ENCODE measurements around the gene MAD2L2. TPM values are rescaled to one million over a fixed set of nuclear protein-coding genes. Genes with fewer than 3 reads are reported as not detected.
A peak's percentile ranks its signal among the peaks of the same experiment; 100 is the strongest.

The MAD2L2 gene
- polyA plus RNA-seq, 1 donor from 2014 or later = 49.1 TPM

- H3K27me3 Mint-ChIP-seq = peaks cover 6% of the 10 kb centered on the region
- H3K36me3 Mint-ChIP-seq = no peaks in the 10 kb centered on the region
- peaks cover 0 to 3% (median 0%) of the 10 kb centered on the region in 3 donors for H3K4me1 Mint-ChIP-seq
- H3K9me3 Mint-ChIP-seq = peaks cover 0 to 2% (median 0%) of the 10 kb centered on the region in 3 donors
- no peak overlapping the region for H3K27ac Mint-ChIP-seq
- H3K4me3 Mint-ChIP-seq = no peak overlapping the region
These were observed 32.1 kb upstream of the MAD2L2 start for GRCh38 chr1:11713095-11713494.

- Mint-ChIP-seq H3K27ac (no peak overlapping the region), H3K4me3 (no peak overlapping the region), H3K36me3 (no peaks in the 10 kb centered on the region), H3K9me3 (peaks cover 0 to 2% (median 0%) of the 10 kb centered on the region in 3 donors), H3K27me3 (peaks cover 6% of the 10 kb centered on the region), H3K4me1 (peaks cover 0 to 3% (median 0%) of the 10 kb centered on the region in 3 donors)
These were observed 31.3 kb upstream of the MAD2L2 start for GRCh38 chr1:11712285-11712684.

- Mint-ChIP-seq H3K27me3 (peaks cover 8% of the 10 kb centered on the region), H3K27ac (no peak overlapping the region), H3K36me3 (no peaks in the 10 kb centered on the region), H3K4me3 (no peak overlapping the region), H3K4me1 (peaks cover 0 to 3% (median 0%) of the 10 kb centered on the region in 3 donors), H3K9me3 (peaks cover 0 to 2% (median 0%) of the 10 kb centered on the region in 3 donors)
These were observed 30.5 kb upstream of the MAD2L2 start for GRCh38 chr1:11711490-11711889.

DNA sequence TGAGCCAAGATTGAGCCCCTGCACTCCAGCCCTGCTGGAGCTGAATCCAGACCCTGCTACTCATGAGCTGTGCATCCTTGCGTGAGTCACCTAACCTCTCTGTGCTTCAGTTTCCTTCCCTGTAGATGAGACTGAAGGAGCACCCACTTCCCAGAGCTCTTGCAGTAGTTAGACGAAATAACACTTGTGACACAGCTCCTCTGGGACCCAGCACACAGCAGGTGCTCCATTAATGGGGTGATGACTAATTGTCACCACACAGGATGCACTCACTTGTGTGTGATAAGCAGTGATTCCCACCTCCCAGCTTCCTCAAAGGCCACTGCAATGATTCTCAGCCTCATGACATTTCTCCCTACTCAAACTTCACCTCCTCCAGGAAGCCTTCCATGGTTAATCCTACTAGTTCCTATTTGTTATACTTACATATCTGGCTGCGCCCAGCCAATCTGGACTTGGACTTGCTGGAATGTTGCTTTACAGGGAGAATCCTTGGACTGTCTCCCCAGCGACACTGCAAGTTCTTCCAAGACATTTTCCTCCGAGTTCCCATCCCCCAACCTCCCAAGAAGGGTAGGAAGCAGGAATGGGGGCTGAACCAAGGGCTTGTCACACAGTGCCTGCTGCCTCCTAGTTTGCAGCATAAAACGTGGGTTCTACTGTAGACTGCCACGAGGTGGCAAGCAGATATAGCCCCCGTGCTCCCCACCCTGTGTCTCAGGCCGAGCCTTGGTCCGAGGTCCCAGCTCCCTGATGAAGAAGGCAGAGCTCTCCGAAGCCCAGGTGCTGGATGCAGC lies 27.8 kb upstream of the MAD2L2 start:
- H3K4me3 Mint-ChIP-seq = no peak overlapping the region
- H3K4me1 Mint-ChIP-seq = no peaks in the 10 kb centered on the region
- H3K27ac Mint-ChIP-seq = no peak overlapping the region
- H3K9me3 Mint-ChIP-seq = peaks cover 0 to 2% (median 0%) of the 10 kb centered on the region in 3 donors
- peaks cover 8% of the 10 kb centered on the region for H3K27me3 Mint-ChIP-seq
- H3K36me3 Mint-ChIP-seq = no peaks in the 10 kb centered on the region

GRCh38 chr1:11707621-11708276 lies 26.8 kb upstream of the MAD2L2 start:
- H3K4me3 Mint-ChIP-seq = no peak overlapping the region
- peaks cover 13% of the 10 kb centered on the region for H3K27me3 Mint-ChIP-seq
- H3K27ac Mint-ChIP-seq = no peak overlapping the region
- no peaks in the 10 kb centered on the region for H3K36me3 Mint-ChIP-seq
- H3K4me1 Mint-ChIP-seq = no peaks in the 10 kb centered on the region
- peaks cover 0 to 2% (median 0%) of the 10 kb centered on the region in 3 donors for H3K9me3 Mint-ChIP-seq

DNA sequence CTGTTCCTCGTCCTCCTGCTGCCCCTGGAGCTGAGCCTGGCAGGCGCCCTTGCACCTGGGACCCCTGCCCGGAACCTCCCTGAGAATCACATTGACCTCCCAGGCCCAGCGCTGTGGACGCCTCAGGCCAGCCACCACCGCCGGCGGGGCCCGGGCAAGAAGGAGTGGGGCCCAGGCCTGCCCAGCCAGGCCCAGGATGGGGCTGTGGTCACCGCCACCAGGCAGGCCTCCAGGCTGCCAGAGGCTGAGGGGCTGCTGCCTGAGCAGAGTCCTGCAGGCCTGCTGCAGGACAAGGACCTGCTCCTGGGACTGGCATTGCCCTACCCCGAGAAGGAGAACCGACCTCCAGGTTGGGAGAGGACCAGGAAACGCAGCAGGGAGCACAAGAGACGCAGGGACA lies 25.3 kb upstream of the MAD2L2 start:
- Mint-ChIP-seq H3K4me1 (no peaks in the 10 kb centered on the region), H3K36me3 (no peaks in the 10 kb centered on the region), H3K9me3 (peaks cover 0 to 2% (median 0%) of the 10 kb centered on the region in 3 donors), H3K27me3 (peaks cover 13% of the 10 kb centered on the region), H3K27ac (no peak overlapping the region), H3K4me3 (no peak overlapping the region)

DNA sequence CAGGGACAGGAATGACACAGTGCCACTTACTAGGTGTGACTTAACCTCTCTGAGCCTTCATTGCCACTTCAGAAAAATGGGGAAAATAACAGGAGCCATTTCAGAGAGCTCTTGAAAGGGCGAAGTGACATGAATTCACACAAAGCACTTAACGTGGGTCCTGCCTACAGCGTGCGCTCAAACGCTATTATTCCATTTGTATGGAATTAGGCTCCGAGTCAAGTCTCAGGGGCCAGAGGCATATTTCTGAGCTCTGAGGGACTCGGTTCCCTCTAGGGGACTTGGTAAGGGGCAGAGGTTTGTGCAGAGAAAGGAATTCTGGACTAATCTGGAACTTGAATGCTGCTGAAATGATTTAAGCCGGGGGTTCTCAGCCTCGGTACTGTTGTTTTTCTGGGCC lies 24.6 kb upstream of the MAD2L2 start:
- Mint-ChIP-seq H3K9me3 (peaks cover 0 to 2% (median 0%) of the 10 kb centered on the region in 3 donors), H3K27ac (no peak overlapping the region), H3K36me3 (no peaks in the 10 kb centered on the region), H3K4me3 (no peak overlapping the region), H3K27me3 (peaks cover 13% of the 10 kb centered on the region), H3K4me1 (no peaks in the 10 kb centered on the region)

GRCh38 chr1:11704691-11705475 lies 23.9 kb upstream of the MAD2L2 start:
- Mint-ChIP-seq H3K4me1 (no peaks in the 10 kb centered on the region), H3K27ac (no peak overlapping the region), H3K27me3 (peaks cover 13% of the 10 kb centered on the region), H3K36me3 (no peaks in the 10 kb centered on the region), H3K4me3 (no peak overlapping the region), H3K9me3 (peaks cover 0 to 1% (median 0%) of the 10 kb centered on the region in 3 donors)

- Mint-ChIP-seq H3K27me3 (peaks cover 13% of the 10 kb centered on the region), H3K4me3 (no peak overlapping the region), H3K36me3 (no peaks in the 10 kb centered on the region), H3K4me1 (no peaks in the 10 kb centered on the region), H3K9me3 (no peaks in the 10 kb centered on the region), H3K27ac (no peak overlapping the region)
These were observed 23.2 kb upstream of the MAD2L2 start for GRCh38 chr1:11704194-11704529.

- peak overlapping the region in 1 of 3 donors; percentile 73 for H3K27ac Mint-ChIP-seq
- H3K4me1 Mint-ChIP-seq = no peaks in the 10 kb centered on the region
- no peak overlapping the region for H3K4me3 Mint-ChIP-seq
- peaks cover 8% of the 10 kb centered on the region for H3K27me3 Mint-ChIP-seq
- no peaks in the 10 kb centered on the region for H3K36me3 Mint-ChIP-seq
- H3K9me3 Mint-ChIP-seq = no peaks in the 10 kb centered on the region
These were observed 22.6 kb upstream of the MAD2L2 start for GRCh38 chr1:11703357-11704193.

- Mint-ChIP-seq H3K27ac (no peak overlapping the region), H3K4me1 (no peaks in the 10 kb centered on the region), H3K36me3 (no peaks in the 10 kb centered on the region), H3K9me3 (no peaks in the 10 kb centered on the region), H3K27me3 (peaks cover 10% of the 10 kb centered on the region), H3K4me3 (no peak overlapping the region)
These were observed 21.2 kb upstream of the MAD2L2 start for GRCh38 chr1:11701981-11702803.

DNA sequence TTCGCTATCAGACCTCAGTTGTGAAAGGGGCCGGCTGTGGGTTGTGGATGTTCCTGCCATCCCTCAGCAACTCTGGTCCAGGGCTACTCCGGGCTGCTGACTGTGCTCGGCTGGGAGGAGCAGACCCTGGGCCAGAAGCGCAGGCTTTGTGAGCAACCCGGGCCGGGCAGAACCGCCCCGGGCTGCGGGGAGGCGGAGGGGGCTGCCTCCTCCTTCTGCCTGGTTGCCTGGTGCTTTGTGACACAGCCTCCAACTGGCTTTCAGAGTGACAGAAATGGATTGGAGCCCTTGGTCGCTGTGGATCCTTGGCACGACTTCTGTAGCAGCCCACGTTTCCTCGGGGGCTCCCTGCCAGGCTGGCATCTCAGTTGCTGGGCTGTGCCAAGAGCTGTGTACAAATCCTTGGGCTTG lies 20.6 kb upstream of the MAD2L2 start:
- H3K36me3 Mint-ChIP-seq = no peaks in the 10 kb centered on the region
- H3K27ac Mint-ChIP-seq = no peak overlapping the region
- H3K27me3 Mint-ChIP-seq = peaks cover 8% of the 10 kb centered on the region
- H3K9me3 Mint-ChIP-seq = no peaks in the 10 kb centered on the region
- H3K4me1 Mint-ChIP-seq = no peaks in the 10 kb centered on the region
- H3K4me3 Mint-ChIP-seq = no peak overlapping the region

DNA sequence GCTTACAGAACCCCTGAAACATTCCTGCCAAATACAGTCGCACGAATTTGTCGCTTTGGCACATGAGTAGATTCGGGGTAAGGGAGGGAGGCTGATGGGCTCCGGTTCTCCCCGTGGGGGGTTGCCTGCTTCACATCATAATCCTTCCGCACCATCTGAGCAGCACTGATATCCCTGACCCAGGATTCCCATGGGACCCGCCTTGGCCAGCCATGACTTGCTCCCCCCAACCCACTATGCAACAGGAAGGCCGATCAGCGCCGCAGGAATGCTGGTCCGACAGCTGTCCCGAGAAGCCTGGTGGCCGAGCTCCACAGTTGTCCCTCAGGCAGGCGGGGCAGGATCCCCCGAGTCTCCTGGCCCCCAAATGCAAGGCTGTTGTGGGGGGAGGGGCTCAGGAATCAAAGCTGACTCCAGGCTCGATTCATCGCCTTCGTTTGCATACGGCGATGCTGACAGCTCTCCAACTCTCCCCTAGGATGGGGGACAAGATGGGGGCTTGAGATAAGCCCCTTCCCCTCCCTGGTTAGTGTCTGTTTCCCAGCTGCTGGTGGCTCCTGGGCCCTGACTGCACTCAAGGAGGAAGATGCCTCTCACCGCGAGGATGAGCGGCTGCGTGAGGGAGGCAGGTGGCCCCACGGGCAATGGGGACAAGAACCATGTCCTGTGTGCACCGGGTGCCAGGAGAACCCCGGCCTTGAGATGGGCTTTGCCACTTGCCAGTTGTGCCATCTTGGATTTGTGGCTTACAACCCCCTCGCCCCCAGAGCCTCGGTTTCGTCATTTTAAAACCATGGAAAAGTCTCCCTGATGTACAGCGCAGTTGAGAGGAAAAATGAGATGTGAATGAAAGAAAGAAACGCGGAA lies 19.9 kb upstream of the MAD2L2 start:
- H3K9me3 Mint-ChIP-seq = no peaks in the 10 kb centered on the region
- H3K27ac Mint-ChIP-seq = no peak overlapping the region
- no peaks in the 10 kb centered on the region for H3K36me3 Mint-ChIP-seq
- H3K4me1 Mint-ChIP-seq = no peaks in the 10 kb centered on the region
- no peak overlapping the region for H3K4me3 Mint-ChIP-seq
- peaks cover 8% of the 10 kb centered on the region for H3K27me3 Mint-ChIP-seq

Data from IgD-negative memory B cell (primary cell).